Skeletal muscle tissue (tissue), 4 donors: ENCODE data around the gene CHN2. TPM values are rescaled to one million over a fixed set of nuclear protein-coding genes. Genes with fewer than 3 reads are reported as not detected.
A peak's percentile ranks its signal among the peaks of the same experiment; 100 is the strongest.

Experiments used
- H3K27ac ChIP-seq: one replicate; pipeline ENCODE4 v1.7.0; 2013; ENCODE audit warnings: mild to moderate bottlenecking, low read depth, low read length, inconsistent platforms
- H3K27me3 ChIP-seq, 3 donors: one replicate each; pipeline ENCODE4 v1.7.0; 2013; ENCODE audit warnings: low read length in 3 of 3; ENCODE audit not compliant: control insufficient read depth in 3 of 3, insufficient read depth in 3 of 3
- H3K36me3 ChIP-seq, 3 donors: one replicate each; pipeline ENCODE4 v1.7.0; 2013; ENCODE audit warnings: low read length in 3 of 3; ENCODE audit not compliant: control insufficient read depth in 3 of 3, insufficient read depth in 3 of 3
- H3K4me1 ChIP-seq, 3 donors: one replicate each; pipeline ENCODE4 v1.7.0; 2013; ENCODE audit warnings: low read length in 3 of 3, mild to moderate bottlenecking in 3 of 3; ENCODE audit not compliant: control insufficient read depth in 3 of 3, insufficient read depth in 3 of 3
- H3K4me3 ChIP-seq, 3 donors: one replicate each; pipeline ENCODE4 v1.7.0; 2013; ENCODE audit warnings: low read length in 3 of 3
- H3K9ac ChIP-seq, 3 donors: one replicate each; pipeline ENCODE4 v1.7.0; 2013; ENCODE audit warnings: low read length in 3 of 3, mild to moderate bottlenecking in 3 of 3, moderate library complexity in 2 of 3, low read depth in 1 of 3
- H3K9me3 ChIP-seq, 3 donors: one replicate each; pipeline ENCODE4 v1.7.0; 2013; ENCODE audit warnings: low read length in 3 of 3; ENCODE audit not compliant: control insufficient read depth in 3 of 3
- total RNA-seq: library from RNA; depleted of rRNA; stranded (reverse); fragments of >200 nt; gene quantifications from one replicate; pipeline ENCODE4 v1.2.3, GENCODE V29; 2014
- donor health status: Osteomylitis.

CHN2 gene
- total RNA-seq, 1 donor from 2014 or later: 11.0 TPM

- H3K4me1 ChIP-seq: peaks cover 0 to 10% (median 3%) of the 10 kb centered on the region in 3 donors
- H3K27ac ChIP-seq: peak overlapping the region; percentile 51
- H3K9ac ChIP-seq: no peak overlapping the region
- no peaks in the 10 kb centered on the region for H3K36me3 ChIP-seq
- H3K27me3 ChIP-seq: no peaks in the 10 kb centered on the region
- no peak overlapping the region for H3K4me3 ChIP-seq
- no peaks in the 10 kb centered on the region for H3K9me3 ChIP-seq
Observed at GRCh38 chr7:29249383-29249750, 54.8 kb downstream of the CHN2 start.

GRCh38 chr7:29249860-29250259 is 55.3 kb downstream of the CHN2 start:
- H3K4me3 ChIP-seq: no peak overlapping the region
- H3K9me3 ChIP-seq: no peaks in the 10 kb centered on the region
- no peaks in the 10 kb centered on the region for H3K27me3 ChIP-seq
- H3K4me1 ChIP-seq: peaks cover 0 to 12% (median 3%) of the 10 kb centered on the region in 3 donors
- no peaks in the 10 kb centered on the region for H3K36me3 ChIP-seq
- H3K9ac ChIP-seq: no peak overlapping the region
- peak overlapping the region; percentile 51 for H3K27ac ChIP-seq

- H3K9me3 ChIP-seq: no peaks in the 10 kb centered on the region
- H3K27ac ChIP-seq: no peak overlapping the region
- no peaks in the 10 kb centered on the region for H3K36me3 ChIP-seq
- no peak overlapping the region for H3K4me3 ChIP-seq
- H3K9ac ChIP-seq: no peak overlapping the region
- H3K27me3 ChIP-seq: no peaks in the 10 kb centered on the region
- H3K4me1 ChIP-seq: peaks cover 0 to 20% (median 6%) of the 10 kb centered on the region in 3 donors
Observed at GRCh38 chr7:29253225-29253624, 58.6 kb downstream of the CHN2 start.

GRCh38 chr7:29254591-29254990 is 60.0 kb downstream of the CHN2 start:
- H3K4me1 ChIP-seq: peaks cover 0 to 15% (median 4%) of the 10 kb centered on the region in 3 donors
- H3K36me3 ChIP-seq: no peaks in the 10 kb centered on the region
- H3K27me3 ChIP-seq: no peaks in the 10 kb centered on the region
- no peaks in the 10 kb centered on the region for H3K9me3 ChIP-seq
- no peak overlapping the region for H3K9ac ChIP-seq
- H3K4me3 ChIP-seq: no peak overlapping the region
- H3K27ac ChIP-seq: no peak overlapping the region

GRCh38 chr7:29255199-29255878 is 60.8 kb downstream of the CHN2 start:
- Histone ChIP-seq H3K9me3 (no peaks in the 10 kb centered on the region), H3K27me3 (no peaks in the 10 kb centered on the region), H3K4me1 (peaks cover 0 to 15% (median 4%) of the 10 kb centered on the region in 3 donors), H3K27ac (no peak overlapping the region), H3K9ac (no peak overlapping the region), H3K4me3 (no peak overlapping the region), H3K36me3 (no peaks in the 10 kb centered on the region)

- Histone ChIP-seq H3K9ac (no peak overlapping the region), H3K27me3 (no peaks in the 10 kb centered on the region), H3K4me3 (no peak overlapping the region), H3K4me1 (peaks cover 0 to 15% (median 4%) of the 10 kb centered on the region in 3 donors), H3K36me3 (no peaks in the 10 kb centered on the region), H3K9me3 (no peaks in the 10 kb centered on the region), H3K27ac (no peak overlapping the region)
Observed at GRCh38 chr7:29255906-29256692, 61.5 kb downstream of the CHN2 start.

GRCh38 chr7:29256693-29257002 is 62.1 kb downstream of the CHN2 start:
- Histone ChIP-seq H3K27ac (no peak overlapping the region), H3K9ac (no peak overlapping the region), H3K27me3 (no peaks in the 10 kb centered on the region), H3K4me3 (no peak overlapping the region), H3K36me3 (no peaks in the 10 kb centered on the region), H3K9me3 (no peaks in the 10 kb centered on the region), H3K4me1 (peaks cover 0 to 15% (median 4%) of the 10 kb centered on the region in 3 donors)

GRCh38 chr7:29258951-29259350 is 64.4 kb downstream of the CHN2 start:
- no peaks in the 10 kb centered on the region for H3K9me3 ChIP-seq
- no peak overlapping the region for H3K27ac ChIP-seq
- no peaks in the 10 kb centered on the region for H3K36me3 ChIP-seq
- H3K9ac ChIP-seq: no peak overlapping the region
- peaks cover 0 to 15% (median 4%) of the 10 kb centered on the region in 3 donors for H3K4me1 ChIP-seq
- H3K27me3 ChIP-seq: no peaks in the 10 kb centered on the region
- H3K4me3 ChIP-seq: no peak overlapping the region

GRCh38 chr7:29262191-29262917 is 67.8 kb downstream of the CHN2 start:
- Histone ChIP-seq H3K4me1 (no peaks in the 10 kb centered on the region), H3K36me3 (no peaks in the 10 kb centered on the region), H3K9ac (no peak overlapping the region), H3K4me3 (no peak overlapping the region), H3K9me3 (no peaks in the 10 kb centered on the region), H3K27ac (no peak overlapping the region), H3K27me3 (no peaks in the 10 kb centered on the region)
